ENCODE measurements around the gene UQCR11.

UQCR11 gene

DNA sequence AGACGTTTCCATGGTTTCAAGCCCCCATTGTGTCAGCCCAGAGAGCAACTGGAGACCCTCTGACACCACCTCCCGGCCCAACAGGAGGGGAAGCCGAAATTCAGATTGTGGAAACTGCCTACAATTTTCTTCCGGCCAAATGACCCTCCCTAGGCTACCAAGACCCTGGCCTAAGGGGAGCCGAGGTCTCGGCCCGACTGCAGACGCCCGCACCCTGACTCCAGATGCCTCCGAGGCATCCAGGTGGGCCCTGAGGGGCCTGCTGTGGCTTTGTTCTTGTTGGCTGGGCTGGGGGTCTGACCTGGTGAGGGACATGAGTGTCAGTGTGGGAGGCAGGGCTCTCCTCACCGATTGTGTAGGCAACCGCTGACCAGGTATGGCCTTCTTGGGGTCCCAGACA is 46.7 kb downstream of the UQCR11 start:
- DNase-seq (ENCODE audit: low read depth): no peak
- H3K4me3 ChIP-seq (ENCODE audit: low read depth, low read length): no peak overlapping the region
- no peak for TF ChIP-seq CTCF (conservative IDR thresholded peaks at IDR 0.05; ENCODE audit: low read depth, low read length)

DNA sequence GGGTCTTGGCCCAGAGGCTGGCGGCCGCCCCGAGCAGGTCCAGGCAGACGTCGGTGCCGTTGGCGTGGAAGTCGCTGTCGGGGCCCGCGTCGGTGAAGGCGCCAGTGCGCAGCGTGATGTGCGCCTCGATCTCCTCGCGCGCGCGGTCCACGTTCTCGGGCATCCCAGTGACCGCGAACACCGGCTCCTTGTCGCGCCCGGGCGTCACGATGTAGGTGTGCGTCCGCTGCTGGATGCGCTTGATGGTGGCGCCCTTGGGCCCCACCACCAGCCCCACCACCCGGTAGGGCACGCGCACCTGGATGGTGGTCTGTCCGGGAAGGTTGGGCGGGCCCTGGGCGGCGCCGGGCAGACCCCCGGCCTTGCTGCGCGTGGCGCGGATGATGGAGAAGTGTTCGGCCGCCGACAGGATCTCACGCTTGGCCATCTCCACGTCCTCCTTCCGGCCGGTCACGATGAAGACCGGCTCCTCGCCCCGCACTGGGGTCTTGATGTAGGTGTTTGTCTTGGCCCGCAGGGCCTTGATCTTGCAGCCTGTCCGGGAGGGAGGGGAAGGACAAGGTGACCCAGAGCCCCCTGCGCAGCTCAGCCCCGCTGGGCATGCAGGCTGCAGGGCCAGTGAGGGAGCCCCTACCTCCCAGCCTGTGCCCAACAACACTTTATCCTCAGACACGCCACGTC is 48.7 kb downstream of the UQCR11 start:
- TF ChIP-seq CTCF (conservative IDR thresholded peaks at IDR 0.05; ENCODE audit: low read depth, low read length): no peak
- H3K4me3 ChIP-seq (ENCODE audit: low read depth, low read length): no peak overlapping the region
- DNase-seq (ENCODE audit: low read depth): no peak

- no peak overlapping the region for H3K4me3 ChIP-seq (ENCODE audit: low read depth, low read length)
- no peak for TF ChIP-seq CTCF (conservative IDR thresholded peaks at IDR 0.05; ENCODE audit: low read depth, low read length)
- no peak for DNase-seq (ENCODE audit: low read depth)
Measured at GRCh38 chr19:1555487-1556389, 49.5 kb downstream of the UQCR11 start.

DNA sequence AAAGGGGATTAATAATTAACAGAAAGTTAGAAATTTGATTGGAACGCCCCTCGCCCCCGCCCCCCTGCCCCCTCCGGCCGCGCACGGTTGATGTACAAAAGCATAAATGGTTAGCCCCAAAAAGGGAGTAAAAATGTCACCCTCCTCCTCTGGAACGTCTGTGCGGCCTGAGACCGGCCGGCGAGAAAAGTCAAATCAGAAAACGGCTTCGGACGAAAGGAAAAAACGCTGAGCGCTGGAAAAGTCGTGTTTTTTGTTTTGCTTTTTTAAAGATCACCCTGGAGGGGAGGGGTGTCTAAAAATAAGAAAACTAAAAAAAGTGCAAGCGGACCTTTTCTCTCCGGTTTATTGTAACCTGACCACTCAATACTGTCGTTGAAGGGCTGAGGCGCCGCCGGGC is 50.3 kb downstream of the UQCR11 start:
- no peak for DNase-seq (ENCODE audit: low read depth)
- no peak for TF ChIP-seq CTCF (conservative IDR thresholded peaks at IDR 0.05; ENCODE audit: low read depth, low read length)
- H3K4me3 ChIP-seq (ENCODE audit: low read depth, low read length): no peak overlapping the region

DNA sequence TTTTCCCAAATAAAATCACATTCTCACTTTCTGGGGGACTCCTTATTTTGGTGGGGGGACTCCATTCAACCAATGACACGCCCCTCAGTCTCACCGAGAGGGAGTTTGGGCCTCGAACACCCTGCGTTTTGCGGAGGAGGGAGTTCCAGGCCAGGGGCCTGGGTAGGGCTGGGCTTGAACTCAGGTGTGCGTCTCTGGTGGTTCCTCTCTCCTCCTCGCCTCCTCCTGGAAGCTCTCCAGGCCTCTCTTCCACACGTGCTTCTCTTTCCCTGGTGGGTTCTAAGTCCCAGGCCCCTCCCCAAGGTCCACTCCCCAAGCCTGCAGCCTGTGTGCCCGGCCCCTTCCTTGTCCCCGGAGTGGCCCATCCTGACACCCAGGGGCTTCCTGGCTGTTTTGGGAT is 51.8 kb downstream of the UQCR11 start:
- no peak for TF ChIP-seq CTCF (conservative IDR thresholded peaks at IDR 0.05; ENCODE audit: low read depth, low read length)
- DNase-seq (ENCODE audit: low read depth): no peak
- H3K4me3 ChIP-seq (ENCODE audit: low read depth, low read length): no peak overlapping the region

DNA sequence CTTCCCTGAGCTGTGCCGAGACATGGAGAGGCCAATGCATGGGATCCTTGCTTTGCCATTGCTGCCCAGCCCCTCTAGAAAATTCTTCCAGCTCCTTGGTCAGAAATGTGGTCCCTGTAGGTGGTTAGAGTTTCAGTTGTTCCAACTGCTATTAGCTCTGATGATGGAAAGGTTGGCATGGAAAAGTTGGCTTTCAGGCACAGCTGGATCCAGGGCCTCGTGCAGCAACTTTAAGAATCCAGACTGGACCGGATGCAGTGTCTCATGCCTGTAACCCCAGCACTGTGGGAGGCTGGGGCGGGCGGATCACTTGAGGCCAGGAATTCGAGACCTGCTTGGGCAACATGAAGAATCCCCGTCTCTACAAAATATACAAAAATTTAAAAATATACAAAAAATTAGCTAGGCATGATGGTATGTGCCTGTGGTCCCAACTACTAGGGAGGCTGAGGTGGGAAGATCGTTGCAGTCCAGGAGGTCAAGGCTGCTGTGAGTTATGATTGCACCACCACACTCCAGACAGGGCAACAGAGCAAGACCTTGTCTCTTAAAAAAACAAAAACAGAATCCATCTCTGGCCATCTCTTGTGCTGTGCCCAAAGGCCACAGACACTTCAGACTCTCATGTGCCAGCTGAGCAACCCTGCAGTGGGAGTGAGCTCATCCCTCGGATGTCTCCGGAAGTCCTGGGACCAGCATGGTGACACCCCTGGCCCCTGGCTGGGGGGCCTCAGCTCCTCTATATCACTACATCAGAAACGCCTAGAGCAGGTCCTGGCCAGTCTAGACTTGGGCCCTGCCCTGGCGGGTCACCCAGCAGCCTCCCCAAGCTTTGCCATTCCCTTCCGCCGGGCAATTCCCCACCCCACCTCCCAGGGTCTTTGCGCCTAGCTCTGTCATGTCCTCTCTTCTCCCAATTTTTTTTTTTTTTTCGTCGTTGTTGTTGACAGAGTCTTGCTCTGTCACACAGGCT is 53.9 kb downstream of the UQCR11 start:
- no peak overlapping the region for H3K4me3 ChIP-seq (ENCODE audit: low read depth, low read length)
- no peak for TF ChIP-seq CTCF (conservative IDR thresholded peaks at IDR 0.05; ENCODE audit: low read depth, low read length)
- peak; percentile 64 for DNase-seq (ENCODE audit: low read depth)

Measured in choroid plexus epithelial cell (primary cell).